Lower leg skin (tissue), 3 donors: Measurements from ENCODE around the gene RAB11FIP5.

Source experiments
- POLR2A ChIP-seq, 2 donors: fragments of 450-650 bp; IDR thresholded peaks; one replicate each; pipeline ENCODE4 v1.6.1; 2016 to 2017; ENCODE audit warnings: antibody characterized with exemption in 2 of 2, mild to moderate bottlenecking in 1 of 2, moderate library complexity in 1 of 2
- TF ChIP-seq, protein P1 (sequence below), 3 donors: fragments of 450-650 bp; IDR thresholded peaks; one replicate each; pipeline ENCODE4 v1.5.1; 2016; ENCODE audit warnings: antibody characterized with exemption in 3 of 3, mild to moderate bottlenecking in 3 of 3, moderate library complexity in 2 of 3

DNA sequence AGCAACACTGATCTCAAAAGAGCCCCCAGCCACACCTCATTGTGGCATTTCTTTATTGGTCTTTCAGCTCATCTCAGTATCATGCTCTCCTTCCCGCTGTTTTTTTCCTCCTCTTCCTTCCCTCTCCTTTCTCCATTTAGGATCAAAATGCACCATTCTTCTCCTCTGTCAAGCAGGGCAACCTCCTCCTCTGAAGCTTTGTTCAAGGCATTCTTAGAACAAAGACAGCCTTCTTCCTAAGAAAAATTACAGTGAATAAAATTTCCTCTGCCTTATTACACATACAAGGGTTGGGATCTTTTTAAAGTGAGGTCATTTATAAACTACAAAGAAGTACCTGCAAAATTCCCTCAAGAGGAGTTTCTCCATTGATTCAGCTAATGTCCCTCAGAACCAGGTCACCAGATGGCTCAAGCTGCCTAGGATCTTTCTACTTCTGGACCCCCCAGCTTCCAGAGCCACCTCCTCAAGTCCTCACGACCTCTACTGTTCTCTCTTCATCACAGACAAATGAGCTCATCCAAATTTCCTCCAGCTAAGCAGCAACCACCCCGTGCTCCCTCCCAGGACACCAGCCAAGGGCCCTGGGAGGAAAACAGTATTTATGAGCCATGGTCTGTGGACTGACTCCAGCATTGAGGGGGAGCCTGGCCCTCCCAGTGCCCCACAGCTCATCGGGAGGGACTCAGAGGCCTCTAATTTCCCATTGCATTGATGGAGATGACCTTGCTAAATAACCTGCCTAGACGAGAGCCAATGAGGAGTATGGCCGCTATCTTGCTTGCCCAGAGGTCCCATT is 59.2 kb downstream of the RAB11FIP5 start:
- TF ChIP-seq, protein P1, sequence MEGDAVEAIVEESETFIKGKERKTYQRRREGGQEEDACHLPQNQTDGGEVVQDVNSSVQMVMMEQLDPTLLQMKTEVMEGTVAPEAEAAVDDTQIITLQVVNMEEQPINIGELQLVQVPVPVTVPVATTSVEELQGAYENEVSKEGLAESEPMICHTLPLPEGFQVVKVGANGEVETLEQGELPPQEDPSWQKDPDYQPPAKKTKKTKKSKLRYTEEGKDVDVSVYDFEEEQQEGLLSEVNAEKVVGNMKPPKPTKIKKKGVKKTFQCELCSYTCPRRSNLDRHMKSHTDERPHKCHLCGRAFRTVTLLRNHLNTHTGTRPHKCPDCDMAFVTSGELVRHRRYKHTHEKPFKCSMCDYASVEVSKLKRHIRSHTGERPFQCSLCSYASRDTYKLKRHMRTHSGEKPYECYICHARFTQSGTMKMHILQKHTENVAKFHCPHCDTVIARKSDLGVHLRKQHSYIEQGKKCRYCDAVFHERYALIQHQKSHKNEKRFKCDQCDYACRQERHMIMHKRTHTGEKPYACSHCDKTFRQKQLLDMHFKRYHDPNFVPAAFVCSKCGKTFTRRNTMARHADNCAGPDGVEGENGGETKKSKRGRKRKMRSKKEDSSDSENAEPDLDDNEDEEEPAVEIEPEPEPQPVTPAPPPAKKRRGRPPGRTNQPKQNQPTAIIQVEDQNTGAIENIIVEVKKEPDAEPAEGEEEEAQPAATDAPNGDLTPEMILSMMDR (IDR thresholded peaks at IDR 0.05) = no peak
- TF ChIP-seq POLR2A (IDR thresholded peaks at IDR 0.05) = no peak
